A673 (cell line): Measurements from ENCODE around the gene FIP1L1. TPM values are rescaled to one million over a fixed set of nuclear protein-coding genes. Genes with fewer than 3 reads are reported as not detected.

Experiments used
- BruUV-seq: library from RNA; stranded (reverse); fragments of 400-500 nt; replicated peaks from 2 replicates; lab custom pipeline; 2021; lab: Mats Ljungman, UMichigan
- CTCF ChIA-PET: fragments of 300-600 bp; sonication (Branson Sonifier 250); formaldehyde crosslinking; loops from one replicate; lab custom pipeline; 2022; ENCODE audit warnings: antibody characterized with exemption; lab: Charles Lee
- POLR2A ChIA-PET: fragments of 300-600 bp; sonication (Branson Sonifier 250); formaldehyde crosslinking; loops from one replicate; lab custom pipeline; 2022; ENCODE audit warnings: antibody characterized with exemption; ENCODE audit not compliant: low non-redundant PET; lab: Charles Lee
- DNase-seq: peaks from one replicate; pipeline ENCODE4 v3.0.0-alpha.2; 2015; ENCODE audit warnings: low spot score
- H3K27ac ChIP-seq: fragments of 200-600 bp; sonication (generic); 2 replicates; pipeline ENCODE4 v1.5.1; 2016; ENCODE audit warnings: mixed run types, low read depth, mild to moderate bottlenecking, mixed read lengths, antibody characterized with exemption, low read length; ENCODE audit not compliant: poor library complexity, severe bottlenecking
- H3K27me3 ChIP-seq: fragments of 200-600 bp; sonication (generic); replicated peaks from 2 replicates; pipeline ENCODE4 v1.6.1; 2017; ENCODE audit warnings: mixed run types, low read depth, mild to moderate bottlenecking, mixed read lengths, antibody characterized with exemption, low read length; ENCODE audit not compliant: insufficient read depth, poor library complexity
- H3K36me3 ChIP-seq: fragments of 200-600 bp; sonication (generic); 2 replicates; pipeline ENCODE4 v1.6.1; 2016; ENCODE audit warnings: mixed run types, mild to moderate bottlenecking, mixed read lengths, antibody characterized with exemption, low read length; ENCODE audit not compliant: insufficient read depth, poor library complexity, severe bottlenecking
- H3K4me1 ChIP-seq: fragments of 200-600 bp; sonication (generic); 2 replicates; pipeline ENCODE4 v1.6.1; 2017; ENCODE audit warnings: mixed run types, mild to moderate bottlenecking, mixed read lengths, antibody characterized with exemption, low read length; ENCODE audit not compliant: insufficient read depth, poor library complexity, severe bottlenecking
- H3K4me3 ChIP-seq: fragments of 200-600 bp; sonication (generic); 2 replicates; pipeline ENCODE4 v1.5.1; 2016; ENCODE audit warnings: low read depth, mixed run types, mild to moderate bottlenecking, mixed read lengths, low read length; ENCODE audit not compliant: poor library complexity, severe bottlenecking
- H3K9me3 ChIP-seq: fragments of 200-600 bp; sonication (generic); 2 replicates; pipeline ENCODE4 v1.6.1; 2016; ENCODE audit warnings: mixed run types, low read depth, mild to moderate bottlenecking, mixed read lengths, antibody characterized with exemption, low read length; ENCODE audit not compliant: poor library complexity, severe bottlenecking
- EZH2 ChIP-seq: fragments of 200-600 bp; sonication (generic); IDR thresholded peaks from 2 replicates; pipeline ENCODE4 v1.6.1; 2017; ENCODE audit warnings: borderline replicate concordance, low read depth, mild to moderate bottlenecking, mixed read lengths, antibody characterized with exemption, low read length; ENCODE audit not compliant: poor library complexity, severe bottlenecking
- intact Hi-C: fragments of 100-400 bp; cut with micrococcal nuclease; formaldehyde crosslinking; loops from one replicate; pipeline ENCODE4 v1.10.0; 2022; ENCODE audit not compliant: unreplicated experiment
- total RNA-seq: library from RNA; stranded (reverse); gene quantifications from 2 replicates; pipeline ENCODE4 v1.2.3, GENCODE V29; 2021
- TF ChIP-seq, protein P1 (sequence below): fragments of 300-800, 200-600 bp; sonication (generic); conservative IDR thresholded peaks from 2 replicates; pipeline ENCODE4 v1.5.1; 2017; ENCODE audit warnings: low read depth, mild to moderate bottlenecking, antibody characterized with exemption, low read length, moderate library complexity, mixed read lengths

Gene FIP1L1
- total RNA-seq, 1 experiment from 2014 or later, result 30.9 TPM

GRCh38 chr4:53507058-53507457 is 129.6 kb downstream of the FIP1L1 start:
- ChIA-PET POLR2A (no interaction called here), CTCF (no interaction called here)
- Histone ChIP-seq H3K4me1 (no peaks in the 10 kb centered on the region), H3K4me3 (no peak overlapping the region), H3K9me3 (no peaks in the 10 kb centered on the region), H3K27ac (no peak overlapping the region), H3K27me3 (no peaks in the 10 kb centered on the region), H3K36me3 (no peaks in the 10 kb centered on the region)
- no peak for TF ChIP-seq EZH2
- TF ChIP-seq, protein P1, sequence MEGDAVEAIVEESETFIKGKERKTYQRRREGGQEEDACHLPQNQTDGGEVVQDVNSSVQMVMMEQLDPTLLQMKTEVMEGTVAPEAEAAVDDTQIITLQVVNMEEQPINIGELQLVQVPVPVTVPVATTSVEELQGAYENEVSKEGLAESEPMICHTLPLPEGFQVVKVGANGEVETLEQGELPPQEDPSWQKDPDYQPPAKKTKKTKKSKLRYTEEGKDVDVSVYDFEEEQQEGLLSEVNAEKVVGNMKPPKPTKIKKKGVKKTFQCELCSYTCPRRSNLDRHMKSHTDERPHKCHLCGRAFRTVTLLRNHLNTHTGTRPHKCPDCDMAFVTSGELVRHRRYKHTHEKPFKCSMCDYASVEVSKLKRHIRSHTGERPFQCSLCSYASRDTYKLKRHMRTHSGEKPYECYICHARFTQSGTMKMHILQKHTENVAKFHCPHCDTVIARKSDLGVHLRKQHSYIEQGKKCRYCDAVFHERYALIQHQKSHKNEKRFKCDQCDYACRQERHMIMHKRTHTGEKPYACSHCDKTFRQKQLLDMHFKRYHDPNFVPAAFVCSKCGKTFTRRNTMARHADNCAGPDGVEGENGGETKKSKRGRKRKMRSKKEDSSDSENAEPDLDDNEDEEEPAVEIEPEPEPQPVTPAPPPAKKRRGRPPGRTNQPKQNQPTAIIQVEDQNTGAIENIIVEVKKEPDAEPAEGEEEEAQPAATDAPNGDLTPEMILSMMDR, result no peak
- BruUV-seq, result no TSS peak
- intact Hi-C loops, result no loop called here
- no peak for DNase-seq

GRCh38 chr4:53507671-53508286 is 130.3 kb downstream of the FIP1L1 start:
- no peaks in the 10 kb centered on the region for H3K27me3 ChIP-seq
- H3K4me1 ChIP-seq, result no peaks in the 10 kb centered on the region
- CTCF ChIA-PET, result no interaction called here
- DNase-seq, result peak; percentile 11
- peak overlapping the region; percentile 25 for H3K4me3 ChIP-seq
- H3K9me3 ChIP-seq, result no peaks in the 10 kb centered on the region
- no peaks in the 10 kb centered on the region for H3K36me3 ChIP-seq
- POLR2A ChIA-PET, result no interaction called here
- TF ChIP-seq, protein P1, result no peak
- no peak for TF ChIP-seq EZH2
- no TSS peak for BruUV-seq
- H3K27ac ChIP-seq, result no peak overlapping the region
- intact Hi-C loops, result no loop called here

DNA sequence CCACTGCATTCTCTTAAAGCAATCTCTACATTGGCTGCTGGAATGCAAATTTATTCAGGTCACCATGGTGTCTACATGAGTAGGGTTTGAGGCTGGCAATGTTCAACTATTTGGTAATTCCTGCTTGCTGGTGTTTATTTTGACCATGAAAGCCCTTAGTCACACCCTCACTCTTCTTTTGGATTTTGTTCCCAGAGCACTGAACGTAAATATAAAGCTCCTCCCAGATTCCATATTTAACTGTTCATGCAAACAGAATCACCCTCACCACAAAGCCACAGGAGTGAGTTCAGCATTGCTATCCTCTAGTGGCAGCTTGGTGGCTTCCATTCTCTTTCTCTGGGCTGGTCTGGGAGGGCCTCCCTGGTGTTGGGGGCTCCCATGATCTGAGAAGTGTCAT is 131.0 kb downstream of the FIP1L1 start:
- BruUV-seq, result no TSS peak
- CTCF ChIA-PET, result no interaction called here
- no peak for DNase-seq
- Histone ChIP-seq H3K27me3 (no peaks in the 10 kb centered on the region), H3K27ac (no peak overlapping the region), H3K9me3 (no peaks in the 10 kb centered on the region), H3K4me3 (no peak overlapping the region), H3K36me3 (no peaks in the 10 kb centered on the region), H3K4me1 (no peaks in the 10 kb centered on the region)
- POLR2A ChIA-PET, result no interaction called here
- intact Hi-C loops, result no loop called here
- no peak for TF ChIP-seq EZH2

DNA sequence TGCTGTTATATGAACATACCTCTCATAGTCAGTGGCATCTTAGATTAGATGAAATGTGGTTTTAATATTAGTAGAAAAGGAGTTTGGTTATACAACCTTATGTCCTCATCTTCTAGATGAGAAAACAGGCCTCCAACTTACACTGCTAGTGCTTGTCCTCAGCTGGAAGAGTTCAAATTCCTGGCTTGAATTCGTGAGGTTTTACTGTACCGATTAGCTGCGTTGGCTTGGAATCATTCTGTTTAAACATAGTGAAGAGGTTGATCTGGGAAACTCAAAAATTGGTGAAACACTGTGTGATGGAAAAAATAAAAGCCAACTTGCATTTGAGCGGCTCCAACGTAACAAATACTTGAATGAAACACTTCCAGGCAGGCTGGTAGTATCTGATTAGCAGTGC is 132.9 kb downstream of the FIP1L1 start:
- no peak overlapping the region for H3K4me3 ChIP-seq
- BruUV-seq, result no TSS peak
- DNase-seq, result no peak
- no peaks in the 10 kb centered on the region for H3K36me3 ChIP-seq
- CTCF ChIA-PET, result no interaction called here
- no peaks in the 10 kb centered on the region for H3K27me3 ChIP-seq
- no peak overlapping the region for H3K27ac ChIP-seq
- POLR2A ChIA-PET, result no interaction called here
- no peaks in the 10 kb centered on the region for H3K4me1 ChIP-seq
- TF ChIP-seq, protein P1, result no peak
- TF ChIP-seq EZH2, result no peak
- intact Hi-C loops, result no loop called here
- H3K9me3 ChIP-seq, result no peaks in the 10 kb centered on the region
